H1 (cell line): ENCODE data around the gene IL4. TPM values are rescaled to one million over a fixed set of nuclear protein-coding genes. Genes with fewer than 3 reads are reported as not detected.

Experiments
- CTCF ChIA-PET: fragments of 300-600 bp; sonication (Branson Sonifier 250); formaldehyde crosslinking; loops from one replicate; lab custom pipeline; 2021; ENCODE audit not compliant: partially characterized antibody; lab: Charles Lee
- POLR2A ChIA-PET: fragments of 300-600 bp; sonication (Branson Sonifier 250); formaldehyde crosslinking; loops from one replicate; lab custom pipeline; 2021; ENCODE audit warnings: inconsistent platforms; ENCODE audit not compliant: partially characterized antibody; lab: Charles Lee
- DNase-seq, 2 experiments: peaks; one replicate each; pipeline versions ENCODE4 v3.0.0 to v3.0.0-alpha.2; 2010 to 2022; ENCODE audit warnings: low spot score in 2 of 2, low read depth in 1 of 2, mixed read lengths in 1 of 2
- FAIRE-seq: peaks from 2 replicates; lab custom pipeline; 2011; peaks lifted over from hg19 to GRCh38; lab: Jason Lieb, UNC
- H2AFZ ChIP-seq: 2 replicates; pipeline ENCODE4 v1.8.1; 2012; ENCODE audit warnings: low read length, inconsistent platforms
- H2AK5ac ChIP-seq: 2 replicates; pipeline ENCODE4 v1.6.1; 2013; ENCODE audit warnings: low read depth, low read length
- H2BK120ac ChIP-seq: replicated peaks from 2 replicates; pipeline ENCODE3; 2013; ENCODE audit warnings: low read depth, low read length, inconsistent platforms
- H2BK12ac ChIP-seq: 2 replicates; pipeline ENCODE4 v1.6.1; 2013; ENCODE audit warnings: low read depth, low read length
- H2BK15ac ChIP-seq: 2 replicates; pipeline ENCODE4 v1.6.1; 2013; ENCODE audit warnings: low read length
- H2BK20ac ChIP-seq: 2 replicates; pipeline ENCODE4 v1.6.1; 2013; ENCODE audit warnings: low read length
- H2BK5ac ChIP-seq: 2 replicates; pipeline ENCODE4 v1.6.1; 2013; ENCODE audit warnings: low read depth, low read length
- H3K14ac ChIP-seq: 2 replicates; pipeline ENCODE4 v1.6.1; 2013; ENCODE audit warnings: inconsistent platforms; ENCODE audit not compliant: insufficient read length
- H3K18ac ChIP-seq: 2 replicates; pipeline ENCODE4 v1.6.1; 2013; ENCODE audit warnings: low read length; ENCODE audit errors: extremely low read depth
- H3K23ac ChIP-seq: 2 replicates; pipeline ENCODE4 v1.6.1; 2013; ENCODE audit warnings: inconsistent platforms; ENCODE audit not compliant: insufficient read length
- H3K23me2 ChIP-seq: 2 replicates; pipeline ENCODE4 v1.6.1; 2013; ENCODE audit warnings: low read depth, low read length
- H3K27ac ChIP-seq: 2 replicates; pipeline ENCODE4 v1.6.1; 2011; ENCODE audit warnings: low read depth, low read length, inconsistent platforms
- H3K27me3 ChIP-seq, 4 experiments: replicated peaks in 1 of 4; 1 replicate in 1 of 4; 2 replicates in 3 of 4; pipeline versions ENCODE4 v1.6.1 to v1.8.1; 2011 to 2013; ENCODE audit warnings: low read length in 3 of 4, mild to moderate bottlenecking in 3 of 4, inconsistent platforms in 2 of 4, mixed read lengths in 2 of 4, moderate library complexity in 1 of 4; ENCODE audit not compliant: control insufficient read depth in 3 of 4, insufficient read depth in 3 of 4; ENCODE audit errors: extremely low read depth in 1 of 4
- H3K36me3 ChIP-seq, 4 experiments: 2 replicates each; pipeline versions ENCODE4 v1.6.1 to v1.8.1; 2011 to 2013; ENCODE audit warnings: mild to moderate bottlenecking in 4 of 4, low read length in 3 of 4, moderate library complexity in 2 of 4, control low read depth in 1 of 4, inconsistent platforms in 1 of 4; ENCODE audit not compliant: insufficient read depth in 4 of 4, control insufficient read depth in 2 of 4
- H3K4ac ChIP-seq: replicated peaks from 2 replicates; pipeline ENCODE3; 2013; ENCODE audit warnings: low read length, low read depth, mixed read lengths, inconsistent platforms; ENCODE audit not compliant: insufficient read length
- H3K4me1 ChIP-seq, 4 experiments: replicated peaks in 1 of 4; 1 replicate in 1 of 4; 2 replicates in 3 of 4; pipeline versions ENCODE4 v1.6.1 to v1.8.1; 2011 to 2013; ENCODE audit warnings: low read length in 3 of 4, inconsistent platforms in 2 of 4, mixed read lengths in 1 of 4; ENCODE audit not compliant: insufficient read depth in 4 of 4, control insufficient read depth in 3 of 4
- H3K4me2 ChIP-seq, 2 experiments: 2 replicates each; pipeline versions ENCODE4 v1.6.1 to v1.8.1; 2011 to 2013; ENCODE audit warnings: low read depth in 2 of 2, low read length in 2 of 2, control low read depth in 1 of 2, inconsistent platforms in 1 of 2, mild to moderate bottlenecking in 1 of 2; ENCODE audit not compliant: insufficient read depth in 1 of 2
- H3K4me3 ChIP-seq, 4 experiments: fragments of 200-600, 300-600 bp in 1 of 4; sonication (generic), shearing (Covaris generic), sonication (Bioruptor Twin) in 1 of 4; 2 replicates each; pipeline versions ENCODE4 v1.5.1 to v1.8.1; 2011 to 2016; ENCODE audit warnings: low read length in 4 of 4, low read depth in 3 of 4, control low read depth in 2 of 4, inconsistent platforms in 2 of 4, mild to moderate bottlenecking in 2 of 4, mixed read lengths in 1 of 4, moderate library complexity in 1 of 4; ENCODE audit not compliant: insufficient read depth in 2 of 4; ENCODE audit errors: extremely low read depth in 1 of 4
- H3K56ac ChIP-seq: replicated peaks from 2 replicates; pipeline ENCODE3; 2013; ENCODE audit warnings: low read depth, mild to moderate bottlenecking, mixed read lengths, low read length, inconsistent platforms; ENCODE audit not compliant: insufficient read length
- H3K79me1 ChIP-seq: 2 replicates; pipeline ENCODE4 v1.6.1; 2013; ENCODE audit warnings: low read depth, low read length, control low read depth
- H3K79me2 ChIP-seq, 2 experiments: 2 replicates each; pipeline versions ENCODE4 v1.6.1 to v1.8.1; 2012 to 2013; ENCODE audit warnings: low read length in 2 of 2, mild to moderate bottlenecking in 2 of 2, inconsistent platforms in 1 of 2; ENCODE audit not compliant: insufficient read depth in 2 of 2, control insufficient read depth in 1 of 2
- H3K9ac ChIP-seq, 4 experiments: replicated peaks in 1 of 4; 1 replicate in 1 of 4; 2 replicates in 3 of 4; pipeline versions ENCODE4 v1.6.1 to v1.8.1; 2011 to 2013; ENCODE audit warnings: low read depth in 3 of 4, low read length in 3 of 4, control low read depth in 2 of 4, mild to moderate bottlenecking in 2 of 4, moderate library complexity in 2 of 4, inconsistent platforms in 1 of 4; ENCODE audit errors: extremely low read depth in 1 of 4
- H3K9me3 ChIP-seq, 2 experiments: 2 replicates each; pipeline versions ENCODE4 v1.6.1 to v1.8.1; 2012 to 2013; ENCODE audit warnings: mild to moderate bottlenecking in 2 of 2, moderate library complexity in 2 of 2, control low read depth in 1 of 2, inconsistent platforms in 1 of 2, low read depth in 1 of 2, low read length in 1 of 2, mixed read lengths in 1 of 2; ENCODE audit not compliant: insufficient read depth in 2 of 2
- H4K20me1 ChIP-seq, 2 experiments: replicated peaks in 1 of 2; 2 replicates each; pipeline versions ENCODE3 to v1.8.1; 2011 to 2013; ENCODE audit warnings: inconsistent platforms in 2 of 2, low read length in 2 of 2, mild to moderate bottlenecking in 1 of 2; ENCODE audit not compliant: insufficient read depth in 2 of 2, control insufficient read depth in 1 of 2
- H4K5ac ChIP-seq: 2 replicates; pipeline ENCODE4 v1.6.1; 2013; ENCODE audit warnings: low read length, low read depth, mixed read lengths, inconsistent platforms; ENCODE audit not compliant: insufficient read length
- H4K8ac ChIP-seq: 2 replicates; pipeline ENCODE4 v1.8.0; 2013; ENCODE audit warnings: mild to moderate bottlenecking, moderate library complexity, low read length, inconsistent platforms; ENCODE audit not compliant: insufficient read depth; ENCODE audit errors: extremely low read depth
- H4K91ac ChIP-seq: replicated peaks from 2 replicates; pipeline ENCODE3; 2013; ENCODE audit warnings: low read length, mixed read lengths, inconsistent platforms; ENCODE audit not compliant: insufficient read length
- BACH1 ChIP-seq: IDR thresholded peaks from 2 replicates; pipeline ENCODE4 v1.6.1; 2012; ENCODE audit warnings: low read length, improper control_type of control experiment
- BCL11A ChIP-seq, 2 experiments: IDR thresholded peaks; one replicate each; pipeline ENCODE4 v1.6.1; 2011; ENCODE audit warnings: low read depth in 2 of 2, low read length in 2 of 2, mild to moderate bottlenecking in 2 of 2
- CHD1 ChIP-seq: IDR thresholded peaks from 2 replicates; pipeline ENCODE4 v1.6.1; 2012; ENCODE audit warnings: low read depth, low read length, improper control_type of control experiment
- EGR1 ChIP-seq: IDR thresholded peaks from 2 replicates; pipeline ENCODE4 v1.6.1; 2011; ENCODE audit warnings: low read depth, low read length, borderline replicate concordance
- GABPA ChIP-seq: IDR thresholded peaks from 2 replicates; pipeline ENCODE4 v1.6.1; 2011; ENCODE audit warnings: mild to moderate bottlenecking, low read length, moderate library complexity, borderline replicate concordance; ENCODE audit not compliant: insufficient read depth
- HDAC2 ChIP-seq, 2 experiments: fragments of 300-600 bp in 1 of 2; sonication (generic) in 1 of 2; IDR thresholded peaks; 2 replicates each; pipeline ENCODE4 v1.6.1; 2011 to 2012; ENCODE audit warnings: low read depth in 2 of 2, low read length in 2 of 2, mild to moderate bottlenecking in 2 of 2, moderate library complexity in 2 of 2, borderline replicate concordance in 1 of 2, inconsistent platforms in 1 of 2
- MAFK ChIP-seq: IDR thresholded peaks from 2 replicates; pipeline ENCODE4 v1.6.1; 2012; ENCODE audit warnings: low read depth, mild to moderate bottlenecking, improper control_type of control experiment, low read length
- PHF8 ChIP-seq: fragments of 200-600 bp; sonication (generic); conservative IDR thresholded peaks from 2 replicates; pipeline ENCODE4 v1.7.1; 2012; ENCODE audit warnings: low read depth, mild to moderate bottlenecking, inconsistent platforms, low read length, moderate library complexity
- RFX5 ChIP-seq: IDR thresholded peaks from 2 replicates; pipeline ENCODE4 v1.6.1; 2011; ENCODE audit warnings: low read depth, low read length, improper control_type of control experiment, borderline replicate concordance
- ZNF274 ChIP-seq: IDR thresholded peaks from 2 replicates; pipeline ENCODE4 v1.7.0; 2012; ENCODE audit warnings: low read length, borderline replicate concordance; ENCODE audit errors: extremely low read depth
- polyA plus RNA-seq, 7 experiments: library from polyadenylated mRNA; depleted of rRNA in 3 of 7; stranded (reverse) in 5 of 7; unstranded in 2 of 7; fragments of >200 nt in 5 of 7; fragments of 200-250 nt in 2 of 7; gene quantifications; 1 replicate in 5 of 7; 2 replicates in 1 of 7; 4 replicates in 1 of 7; pipeline versions ENCODE4 v1.2.1 to v1.2.3, GENCODE V29; 2011 to 2013; ENCODE audit warnings: missing spikeins in 2 of 7, mixed read lengths in 2 of 7
- total RNA-seq: library from RNA; stranded (reverse); fragmentation: NEBNext Ultra II Directional; extraction: Animal tissue kit (Norgen Biotek cat#: 25700); gene quantifications from 2 replicates; pipeline ENCODE4 v1.2.1, GENCODE V29; 2021
- TF ChIP-seq, protein P1 (sequence below): IDR thresholded peaks from 2 replicates; pipeline ENCODE4 v1.6.1; 2012; ENCODE audit warnings: low read length, inconsistent platforms
- TF ChIP-seq, protein P2 (sequence below): IDR thresholded peaks from 2 replicates; pipeline ENCODE4 v1.6.1; 2011; ENCODE audit warnings: low read length, improper control_type of control experiment

Gene IL4
- total and polyA plus RNA-seq, 2 of the 8 experiments (the other 6 are each of a cell fraction or from before 2014, with no cell fraction given) = not detected

DNA sequence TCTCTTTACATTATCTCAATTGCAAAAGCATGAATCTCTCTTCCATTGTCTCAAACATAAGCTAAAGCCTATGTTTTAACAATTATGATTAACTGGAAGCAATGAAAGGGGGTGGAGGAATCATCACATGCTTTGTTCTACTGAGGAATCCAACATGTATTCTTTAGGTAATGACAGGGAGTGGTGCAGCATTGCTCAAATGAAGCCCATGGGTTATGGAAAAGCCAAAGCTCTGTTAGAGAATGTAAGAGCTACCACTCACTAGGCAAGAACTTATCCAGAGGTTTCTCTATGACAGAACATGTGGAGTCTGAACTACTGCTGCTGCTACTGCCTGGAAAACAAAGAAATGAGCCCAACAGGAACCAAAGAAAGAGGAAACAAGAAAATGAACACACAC is 34.9 kb downstream of the IL4 start:
- no peak overlapping the region for H4K5ac ChIP-seq
- no peaks in the 10 kb centered on the region for H3K79me2 ChIP-seq
- ChIA-PET CTCF (interaction anchor here (0.7 to 1.5 kb wide), 5 partner anchors 10 to 470 kb away, joined by 3 to 7 read pairs (median 3); no protein-coding TSS in a partner anchor), POLR2A (interaction anchor here (0.7 kb wide), 1 partner anchor 162 kb away, joined by 3 read pairs; no protein-coding TSS in a partner anchor)
- no peak overlapping the region for H2BK5ac ChIP-seq
- no peak overlapping the region for H4K8ac ChIP-seq
- H3K14ac ChIP-seq = no peak overlapping the region
- no peak overlapping the region for H2AFZ ChIP-seq
- H3K27ac ChIP-seq = no peak overlapping the region
- H3K4me1 ChIP-seq = no peaks in the 10 kb centered on the region
- H3K4ac ChIP-seq = no peak overlapping the region
- no peak overlapping the region for H2BK20ac ChIP-seq
- H3K18ac ChIP-seq = no peak overlapping the region
- no peak for FAIRE-seq
- H3K9me3 ChIP-seq = no peaks in the 10 kb centered on the region
- no peak overlapping the region for H3K4me3 ChIP-seq
- H3K56ac ChIP-seq = no peak overlapping the region
- H4K20me1 ChIP-seq = no peaks in the 10 kb centered on the region
- H2BK12ac ChIP-seq = no peak overlapping the region
- H3K23ac ChIP-seq = no peak overlapping the region
- no peak overlapping the region for H2BK15ac ChIP-seq
- no peak overlapping the region for H4K91ac ChIP-seq
- no peaks in the 10 kb centered on the region for H3K79me1 ChIP-seq
- no peak overlapping the region for H2AK5ac ChIP-seq
- H3K9ac ChIP-seq = no peak overlapping the region
- no peak overlapping the region for H2BK120ac ChIP-seq
- peaks cover 0 to 3% (median 0%) of the 10 kb centered on the region in 4 experiments; a peak in 1 of 8 replicates for H3K36me3 ChIP-seq
- H3K4me2 ChIP-seq = no peak overlapping the region
- no peaks in the 10 kb centered on the region for H3K23me2 ChIP-seq
- no peak for DNase-seq
- no peaks in the 10 kb centered on the region for H3K27me3 ChIP-seq
- no peak for TF ChIP-seq MAFK
- TF ChIP-seq BCL11A (IDR thresholded peaks at IDR 0.05; ENCODE audit: low read depth in 2 of 2, low read length in 2 of 2) = no peak
- TF ChIP-seq PHF8 = no peak
- TF ChIP-seq GABPA = no peak
- TF ChIP-seq HDAC2 (IDR thresholded peaks at IDR 0.05; ENCODE audit: borderline replicate concordance in 1 of 2, low read depth in 2 of 2, low read length in 2 of 2) = no peak
- no peak for TF ChIP-seq BACH1
- TF ChIP-seq, protein P1, sequence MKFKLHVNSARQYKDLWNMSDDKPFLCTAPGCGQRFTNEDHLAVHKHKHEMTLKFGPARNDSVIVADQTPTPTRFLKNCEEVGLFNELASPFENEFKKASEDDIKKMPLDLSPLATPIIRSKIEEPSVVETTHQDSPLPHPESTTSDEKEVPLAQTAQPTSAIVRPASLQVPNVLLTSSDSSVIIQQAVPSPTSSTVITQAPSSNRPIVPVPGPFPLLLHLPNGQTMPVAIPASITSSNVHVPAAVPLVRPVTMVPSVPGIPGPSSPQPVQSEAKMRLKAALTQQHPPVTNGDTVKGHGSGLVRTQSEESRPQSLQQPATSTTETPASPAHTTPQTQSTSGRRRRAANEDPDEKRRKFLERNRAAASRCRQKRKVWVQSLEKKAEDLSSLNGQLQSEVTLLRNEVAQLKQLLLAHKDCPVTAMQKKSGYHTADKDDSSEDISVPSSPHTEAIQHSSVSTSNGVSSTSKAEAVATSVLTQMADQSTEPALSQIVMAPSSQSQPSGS = no peak
- TF ChIP-seq ZNF274 = no peak
- TF ChIP-seq EGR1 = no peak
- TF ChIP-seq CHD1 = no peak
- TF ChIP-seq, protein P2, sequence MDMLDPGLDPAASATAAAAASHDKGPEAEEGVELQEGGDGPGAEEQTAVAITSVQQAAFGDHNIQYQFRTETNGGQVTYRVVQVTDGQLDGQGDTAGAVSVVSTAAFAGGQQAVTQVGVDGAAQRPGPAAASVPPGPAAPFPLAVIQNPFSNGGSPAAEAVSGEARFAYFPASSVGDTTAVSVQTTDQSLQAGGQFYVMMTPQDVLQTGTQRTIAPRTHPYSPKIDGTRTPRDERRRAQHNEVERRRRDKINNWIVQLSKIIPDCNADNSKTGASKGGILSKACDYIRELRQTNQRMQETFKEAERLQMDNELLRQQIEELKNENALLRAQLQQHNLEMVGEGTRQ = no peak
- no peak for TF ChIP-seq RFX5
